ENCODE measurements around the gene NCBP2.

The NCBP2 gene

GRCh38 chr3:196942226-196942914 is at the start of gene NCBP2:
NCBP2 (minus strand) TSS chr3:196942528; CDS start chr3:196942503, 25 bp downstream.
- peak; percentile 99 for DNase-seq (ENCODE audit: low spot score in 2 of 2)
- peak; percentile 94 for ATAC-seq (replicated peaks; ENCODE audit: extremely low read depth, poor library complexity, severe bottlenecking)
- Mint-ChIP-seq H3K27me3 (no peaks in the 10 kb centered on the region), H3K27ac (ENCODE audit: low read depth) (peak within 1 kb of the TSS; percentile 98), H3K4me1 (peaks cover 31% of the 10 kb centered on the region), H3K9me3 (no peaks in the 10 kb centered on the region), H3K4me3 (peak within 1 kb of the TSS; percentile 98), H3K36me3 (ENCODE audit: insufficient read depth) (peaks cover 47% of the 10 kb centered on the region)

GRCh38 chr3:196991581-196992460 is 49.5 kb upstream of the NCBP2 start:
- DNase-seq (ENCODE audit: low spot score in 2 of 2) (no peak), ATAC-seq (replicated peaks; ENCODE audit: extremely low read depth, poor library complexity, severe bottlenecking) (no peak)
- Mint-ChIP-seq H3K36me3 (ENCODE audit: insufficient read depth) (no peaks in the 10 kb centered on the region), H3K27ac (ENCODE audit: low read depth) (no peak overlapping the region), H3K27me3 (peaks cover 26% of the 10 kb centered on the region), H3K4me3 (no peak overlapping the region), H3K4me1 (no peaks in the 10 kb centered on the region), H3K9me3 (no peaks in the 10 kb centered on the region)

GRCh38 chr3:196990601-196991007 is 48.3 kb upstream of the NCBP2 start:
- H3K9me3 Mint-ChIP-seq, result no peaks in the 10 kb centered on the region
- H3K27me3 Mint-ChIP-seq, result peaks cover 31% of the 10 kb centered on the region
- H3K4me3 Mint-ChIP-seq, result no peak overlapping the region
- no peak for ATAC-seq (replicated peaks; ENCODE audit: extremely low read depth, poor library complexity, severe bottlenecking)
- no peak for DNase-seq (ENCODE audit: low spot score in 2 of 2)
- no peaks in the 10 kb centered on the region for H3K4me1 Mint-ChIP-seq
- no peak overlapping the region for H3K27ac Mint-ChIP-seq (ENCODE audit: low read depth)
- no peaks in the 10 kb centered on the region for H3K36me3 Mint-ChIP-seq (ENCODE audit: insufficient read depth)

- Mint-ChIP-seq H3K4me1 (no peaks in the 10 kb centered on the region), H3K27ac (ENCODE audit: low read depth) (no peak overlapping the region), H3K27me3 (peaks cover 34% of the 10 kb centered on the region), H3K36me3 (ENCODE audit: insufficient read depth) (no peaks in the 10 kb centered on the region), H3K4me3 (no peak overlapping the region), H3K9me3 (no peaks in the 10 kb centered on the region)
- ATAC-seq (replicated peaks; ENCODE audit: extremely low read depth, poor library complexity, severe bottlenecking) (no peak), DNase-seq (ENCODE audit: low spot score in 2 of 2) (no peak)
Observed at GRCh38 chr3:196989721-196990262, 47.5 kb upstream of the NCBP2 start.

- Mint-ChIP-seq H3K36me3 (ENCODE audit: insufficient read depth) (no peaks in the 10 kb centered on the region), H3K27ac (ENCODE audit: low read depth) (no peak overlapping the region), H3K4me1 (no peaks in the 10 kb centered on the region), H3K27me3 (peaks cover 47% of the 10 kb centered on the region), H3K9me3 (peaks cover 3% of the 10 kb centered on the region), H3K4me3 (no peak overlapping the region)
- ATAC-seq (replicated peaks; ENCODE audit: extremely low read depth, poor library complexity, severe bottlenecking) (no peak), DNase-seq (ENCODE audit: low spot score in 2 of 2) (no peak)
Observed at GRCh38 chr3:196988241-196989029, 46.1 kb upstream of the NCBP2 start.

- H3K27ac Mint-ChIP-seq (ENCODE audit: low read depth), result no peak overlapping the region
- H3K36me3 Mint-ChIP-seq (ENCODE audit: insufficient read depth), result no peaks in the 10 kb centered on the region
- peaks cover 8% of the 10 kb centered on the region for H3K9me3 Mint-ChIP-seq
- DNase-seq (ENCODE audit: low spot score in 2 of 2), result no peak
- no peak for ATAC-seq (replicated peaks; ENCODE audit: extremely low read depth, poor library complexity, severe bottlenecking)
- H3K4me3 Mint-ChIP-seq, result no peak overlapping the region
- H3K4me1 Mint-ChIP-seq, result no peaks in the 10 kb centered on the region
- H3K27me3 Mint-ChIP-seq, result peaks cover 54% of the 10 kb centered on the region
Observed at GRCh38 chr3:196987022-196987421, 44.7 kb upstream of the NCBP2 start.

- no peak overlapping the region for H3K27ac Mint-ChIP-seq (ENCODE audit: low read depth)
- no peaks in the 10 kb centered on the region for H3K4me1 Mint-ChIP-seq
- peaks cover 8% of the 10 kb centered on the region for H3K9me3 Mint-ChIP-seq
- no peak overlapping the region for H3K4me3 Mint-ChIP-seq
- no peak for DNase-seq (ENCODE audit: low spot score in 2 of 2)
- no peaks in the 10 kb centered on the region for H3K36me3 Mint-ChIP-seq (ENCODE audit: insufficient read depth)
- H3K27me3 Mint-ChIP-seq, result peaks cover 62% of the 10 kb centered on the region
- ATAC-seq (replicated peaks; ENCODE audit: extremely low read depth, poor library complexity, severe bottlenecking), result no peak
Observed at GRCh38 chr3:196985954-196986885, 43.9 kb upstream of the NCBP2 start.

- no peak overlapping the region for H3K27ac Mint-ChIP-seq (ENCODE audit: low read depth)
- peaks cover 71% of the 10 kb centered on the region for H3K27me3 Mint-ChIP-seq
Observed at GRCh38 chr3:196985298-196985697, 43.0 kb upstream of the NCBP2 start.

GRCh38 chr3:196983186-196983585 is 40.9 kb upstream of the NCBP2 start:
- Mint-ChIP-seq H3K4me1 (no peaks in the 10 kb centered on the region), H3K27me3 (peaks cover 70% of the 10 kb centered on the region), H3K36me3 (ENCODE audit: insufficient read depth) (no peaks in the 10 kb centered on the region), H3K27ac (ENCODE audit: low read depth) (no peak overlapping the region), H3K9me3 (peaks cover 8% of the 10 kb centered on the region), H3K4me3 (no peak overlapping the region)
- ATAC-seq (replicated peaks; ENCODE audit: extremely low read depth, poor library complexity, severe bottlenecking) (no peak), DNase-seq (ENCODE audit: low spot score in 2 of 2) (no peak)

More at GRCh38 chr3:196985298-196985697, 43.0 kb upstream of the NCBP2 start:
- H3K4me1 Mint-ChIP-seq, result no peaks in the 10 kb centered on the region
- H3K4me3 Mint-ChIP-seq, result no peak overlapping the region
- no peak for ATAC-seq (replicated peaks; ENCODE audit: extremely low read depth, poor library complexity, severe bottlenecking)
- DNase-seq (ENCODE audit: low spot score in 2 of 2), result no peak
- H3K36me3 Mint-ChIP-seq (ENCODE audit: insufficient read depth), result no peaks in the 10 kb centered on the region
- peaks cover 8% of the 10 kb centered on the region for H3K9me3 Mint-ChIP-seq

- DNase-seq (ENCODE audit: low spot score in 2 of 2), result no peak
- ATAC-seq (replicated peaks; ENCODE audit: extremely low read depth, poor library complexity, severe bottlenecking), result no peak
- no peaks in the 10 kb centered on the region for H3K4me1 Mint-ChIP-seq
- no peak overlapping the region for H3K27ac Mint-ChIP-seq (ENCODE audit: low read depth)
- peaks cover 56% of the 10 kb centered on the region for H3K27me3 Mint-ChIP-seq
- no peaks in the 10 kb centered on the region for H3K36me3 Mint-ChIP-seq (ENCODE audit: insufficient read depth)
- peaks cover 8% of the 10 kb centered on the region for H3K9me3 Mint-ChIP-seq
- no peak overlapping the region for H3K4me3 Mint-ChIP-seq
Observed at GRCh38 chr3:196981657-196982056, 39.3 kb upstream of the NCBP2 start.

GRCh38 chr3:196979545-196979944 is 37.2 kb upstream of the NCBP2 start:
- no peak for ATAC-seq (replicated peaks; ENCODE audit: extremely low read depth, poor library complexity, severe bottlenecking)

More at GRCh38 chr3:196979545-196979944, 37.2 kb upstream of the NCBP2 start:
- H3K4me3 Mint-ChIP-seq, result no peak overlapping the region
- no peaks in the 10 kb centered on the region for H3K36me3 Mint-ChIP-seq (ENCODE audit: insufficient read depth)
- no peaks in the 10 kb centered on the region for H3K4me1 Mint-ChIP-seq
- DNase-seq (ENCODE audit: low spot score in 2 of 2), result no peak
- H3K27ac Mint-ChIP-seq (ENCODE audit: low read depth), result no peak overlapping the region
- peaks cover 48% of the 10 kb centered on the region for H3K27me3 Mint-ChIP-seq
- H3K9me3 Mint-ChIP-seq, result peaks cover 8% of the 10 kb centered on the region

Measured in central memory CD8-positive, alpha-beta T cell (primary cell).